LNCAP (cell line): ENCODE measurements around the gene ASIC2.

Experiments
- TF ChIP-seq, protein P1 (sequence below): fragments of 450-650 bp; IDR thresholded peaks from 2 replicates; pipeline ENCODE4 v1.5.1; 2017; ENCODE audit warnings: mild to moderate bottlenecking

The ASIC2 gene

GRCh38 chr17:33014751-33015150 is 278.3 kb downstream of the ASIC2 start:
- TF ChIP-seq, protein P1, sequence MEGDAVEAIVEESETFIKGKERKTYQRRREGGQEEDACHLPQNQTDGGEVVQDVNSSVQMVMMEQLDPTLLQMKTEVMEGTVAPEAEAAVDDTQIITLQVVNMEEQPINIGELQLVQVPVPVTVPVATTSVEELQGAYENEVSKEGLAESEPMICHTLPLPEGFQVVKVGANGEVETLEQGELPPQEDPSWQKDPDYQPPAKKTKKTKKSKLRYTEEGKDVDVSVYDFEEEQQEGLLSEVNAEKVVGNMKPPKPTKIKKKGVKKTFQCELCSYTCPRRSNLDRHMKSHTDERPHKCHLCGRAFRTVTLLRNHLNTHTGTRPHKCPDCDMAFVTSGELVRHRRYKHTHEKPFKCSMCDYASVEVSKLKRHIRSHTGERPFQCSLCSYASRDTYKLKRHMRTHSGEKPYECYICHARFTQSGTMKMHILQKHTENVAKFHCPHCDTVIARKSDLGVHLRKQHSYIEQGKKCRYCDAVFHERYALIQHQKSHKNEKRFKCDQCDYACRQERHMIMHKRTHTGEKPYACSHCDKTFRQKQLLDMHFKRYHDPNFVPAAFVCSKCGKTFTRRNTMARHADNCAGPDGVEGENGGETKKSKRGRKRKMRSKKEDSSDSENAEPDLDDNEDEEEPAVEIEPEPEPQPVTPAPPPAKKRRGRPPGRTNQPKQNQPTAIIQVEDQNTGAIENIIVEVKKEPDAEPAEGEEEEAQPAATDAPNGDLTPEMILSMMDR, result no peak

DNA sequence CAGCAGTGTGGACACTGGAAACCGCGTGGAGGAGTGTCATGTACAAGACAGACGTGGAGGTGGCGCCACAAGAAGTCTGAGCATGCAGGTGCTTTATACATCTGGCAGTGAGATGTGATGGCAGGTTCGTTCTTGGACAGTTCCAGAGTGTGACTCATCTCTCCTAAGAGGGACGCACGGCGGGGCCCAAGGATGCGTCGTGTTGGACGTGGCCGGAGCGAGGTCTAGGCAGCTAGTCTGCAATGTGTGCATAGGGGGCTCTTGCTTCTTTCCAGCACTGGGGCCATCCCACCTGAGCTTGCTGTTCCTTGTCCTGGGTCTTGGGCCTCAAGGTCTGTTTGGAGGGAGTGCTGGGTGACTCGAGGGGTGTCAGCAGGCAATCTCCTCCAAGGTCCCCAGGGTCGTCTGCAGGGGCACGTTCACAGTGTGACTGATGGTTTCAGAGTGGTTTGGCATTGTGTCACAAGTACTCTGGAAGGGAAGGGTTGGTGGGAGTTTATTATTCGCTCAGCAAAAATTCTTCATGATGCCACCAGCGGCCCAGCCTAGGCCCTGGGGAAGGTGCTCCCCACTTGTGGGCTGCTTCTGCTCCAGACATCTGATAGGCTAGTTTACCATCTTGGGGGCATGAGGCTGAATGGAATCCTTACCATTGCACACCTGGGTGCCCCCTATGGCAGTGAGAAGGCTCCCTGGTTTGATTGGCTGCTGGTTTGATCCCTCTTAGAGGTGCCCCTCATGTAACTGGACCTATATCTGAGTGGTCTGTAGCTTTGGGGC is 279.3 kb downstream of the ASIC2 start:
- TF ChIP-seq, protein P1, result no peak

- TF ChIP-seq, protein P1, result no peak
Observed at GRCh38 chr17:33012522-33013033, 280.5 kb downstream of the ASIC2 start.

GRCh38 chr17:33009636-33010035 is 283.5 kb downstream of the ASIC2 start:
- TF ChIP-seq, protein P1, result no peak

DNA sequence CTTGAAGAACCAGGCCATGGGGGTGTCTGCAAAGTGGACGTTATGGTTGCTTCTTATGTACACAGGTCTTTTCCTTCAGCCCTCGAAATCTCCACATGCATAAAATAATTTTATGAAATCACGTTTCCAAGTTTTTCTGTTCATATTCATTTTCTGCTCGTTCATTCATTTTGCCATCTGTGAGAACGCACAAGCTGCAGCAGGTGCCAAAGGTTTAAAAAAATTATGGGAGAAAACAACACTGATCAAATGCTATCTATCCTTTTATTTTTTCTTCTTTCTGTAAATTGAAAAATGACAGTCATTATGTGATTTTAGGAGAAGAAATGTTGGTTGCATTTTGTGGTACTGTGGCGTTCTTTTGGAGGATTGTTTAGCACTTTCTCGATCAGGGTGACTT is 285.9 kb downstream of the ASIC2 start:
- TF ChIP-seq, protein P1, result no peak

GRCh38 chr17:33002246-33002645 is 290.8 kb downstream of the ASIC2 start:
- TF ChIP-seq, protein P1, result no peak

- TF ChIP-seq, protein P1, result no peak
Observed at GRCh38 chr17:32998887-32999228, 294.2 kb downstream of the ASIC2 start.
